GM12878 (cell line): ENCODE results near the gene PDE9A.

ENCODE experiments used
- BRCA1 ChIP-seq: IDR thresholded peaks from 2 replicates; pipeline ENCODE4 v1.6.1; 2011; ENCODE audit warnings: low read depth, low read length, improper control_type of control experiment
- CBX5 ChIP-seq: sonication (generic); IDR thresholded peaks from 2 replicates; pipeline ENCODE4 v1.6.1; 2016; ENCODE audit warnings: low read depth, moderate library complexity, mild to moderate bottlenecking, inconsistent platforms
- HDAC6 ChIP-seq: fragments of 200-600 bp; sonication (generic); IDR thresholded peaks from one replicate; pipeline ENCODE4 v1.8.0; 2017; ENCODE audit warnings: antibody characterized with exemption; ENCODE audit not compliant: unreplicated experiment
- KAT2A ChIP-seq: conservative IDR thresholded peaks from 2 replicates; pipeline ENCODE4 v1.6.1; 2011; ENCODE audit warnings: low read depth, low read length; ENCODE audit not compliant: control insufficient read depth
- TF ChIP-seq, protein P1 (sequence below), 3 experiments: IDR thresholded peaks in 2 of 3; conservative IDR thresholded peaks in 1 of 3; 2 replicates each; pipeline ENCODE4 v1.5.1; 2011; ENCODE audit warnings: low read depth in 3 of 3, low read length in 3 of 3, mild to moderate bottlenecking in 3 of 3, control low read depth in 2 of 3, moderate library complexity in 2 of 3, inconsistent platforms in 1 of 3, mixed read lengths in 1 of 3; ENCODE audit not compliant: control insufficient read depth in 2 of 3, insufficient read depth in 1 of 3; ENCODE audit errors: extremely low read depth in 1 of 3

DNA sequence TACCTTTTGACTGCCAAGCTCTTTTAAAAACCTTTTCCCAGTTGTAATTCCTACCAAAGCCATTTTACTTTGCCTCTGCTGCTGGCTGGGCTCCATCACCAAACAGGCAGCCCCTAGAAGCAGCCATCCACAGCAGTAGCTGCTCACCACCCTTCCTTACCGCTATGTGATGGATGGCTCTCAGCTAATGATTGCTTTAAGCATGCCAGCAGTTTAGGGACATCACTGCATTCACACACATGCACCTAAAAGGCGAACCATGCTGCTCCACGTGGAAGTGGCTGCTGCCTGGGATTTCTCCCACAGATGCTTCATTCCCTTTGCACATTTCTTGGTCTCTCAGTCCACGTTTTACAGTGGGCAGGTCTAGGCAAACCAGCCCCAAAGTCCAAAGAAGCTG is 46.3 kb upstream of the PDE9A start:
- no peak for TF ChIP-seq CBX5
- no peak for TF ChIP-seq KAT2A
- no peak for TF ChIP-seq HDAC6
- no peak for TF ChIP-seq BRCA1
- TF ChIP-seq, protein P1, sequence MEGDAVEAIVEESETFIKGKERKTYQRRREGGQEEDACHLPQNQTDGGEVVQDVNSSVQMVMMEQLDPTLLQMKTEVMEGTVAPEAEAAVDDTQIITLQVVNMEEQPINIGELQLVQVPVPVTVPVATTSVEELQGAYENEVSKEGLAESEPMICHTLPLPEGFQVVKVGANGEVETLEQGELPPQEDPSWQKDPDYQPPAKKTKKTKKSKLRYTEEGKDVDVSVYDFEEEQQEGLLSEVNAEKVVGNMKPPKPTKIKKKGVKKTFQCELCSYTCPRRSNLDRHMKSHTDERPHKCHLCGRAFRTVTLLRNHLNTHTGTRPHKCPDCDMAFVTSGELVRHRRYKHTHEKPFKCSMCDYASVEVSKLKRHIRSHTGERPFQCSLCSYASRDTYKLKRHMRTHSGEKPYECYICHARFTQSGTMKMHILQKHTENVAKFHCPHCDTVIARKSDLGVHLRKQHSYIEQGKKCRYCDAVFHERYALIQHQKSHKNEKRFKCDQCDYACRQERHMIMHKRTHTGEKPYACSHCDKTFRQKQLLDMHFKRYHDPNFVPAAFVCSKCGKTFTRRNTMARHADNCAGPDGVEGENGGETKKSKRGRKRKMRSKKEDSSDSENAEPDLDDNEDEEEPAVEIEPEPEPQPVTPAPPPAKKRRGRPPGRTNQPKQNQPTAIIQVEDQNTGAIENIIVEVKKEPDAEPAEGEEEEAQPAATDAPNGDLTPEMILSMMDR (IDR thresholded peaks at IDR 0.05 in 2 of 3, conservative IDR thresholded peaks at IDR 0.05 in 1 of 3; ENCODE audit: control insufficient read depth in 2 of 3, extremely low read depth in 1 of 3, insufficient read depth in 1 of 3, low read depth in 3 of 3, low read length in 3 of 3): no peak
